Raji (cell line): ENCODE results near the gene SCRN1.

Experiments
- POLR2A ChIP-seq: IDR thresholded peaks from 2 replicates; pipeline ENCODE4 v1.6.1; 2011; ENCODE audit warnings: low read depth, low read length, control low read depth; ENCODE audit not compliant: insufficient read depth

The SCRN1 gene

DNA sequence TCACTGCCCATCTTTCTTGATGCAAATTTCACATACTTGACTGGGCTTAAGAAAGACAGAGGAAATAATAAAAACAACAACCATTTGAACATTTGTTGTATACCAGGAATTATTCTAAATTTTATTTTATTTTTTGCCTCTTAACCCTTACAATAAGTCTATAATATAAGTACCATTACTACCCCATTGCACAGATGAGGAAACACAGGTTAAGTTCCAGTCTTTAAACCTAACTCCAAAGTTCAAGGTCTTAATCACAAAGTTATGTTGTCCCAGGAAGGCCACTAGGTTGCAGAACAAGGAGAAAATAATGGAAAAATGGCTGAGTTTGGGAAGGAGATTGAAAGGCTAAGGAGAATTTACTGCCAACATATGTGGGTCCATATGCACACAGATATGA, 33.4 kb upstream of the SCRN1 start:
- no peak for TF ChIP-seq POLR2A

DNA sequence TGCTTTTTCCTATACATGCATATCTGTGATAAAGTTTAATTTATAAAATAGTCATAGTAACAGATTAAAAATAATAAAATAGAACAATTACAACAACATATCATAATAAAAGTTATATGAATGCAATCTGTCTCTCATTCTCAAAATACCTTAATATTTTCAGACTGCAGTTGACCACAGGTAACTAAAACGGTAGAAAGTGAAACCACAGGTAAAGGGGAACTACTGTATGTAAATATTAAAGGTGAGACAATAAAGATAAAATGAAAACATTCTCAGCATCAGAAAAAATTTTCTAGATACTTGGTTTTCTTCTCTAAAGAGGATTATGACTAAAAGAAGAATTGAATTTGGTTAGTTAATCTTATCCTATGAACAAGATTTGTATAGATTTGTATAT, 30.9 kb upstream of the SCRN1 start:
- no peak for TF ChIP-seq POLR2A

DNA sequence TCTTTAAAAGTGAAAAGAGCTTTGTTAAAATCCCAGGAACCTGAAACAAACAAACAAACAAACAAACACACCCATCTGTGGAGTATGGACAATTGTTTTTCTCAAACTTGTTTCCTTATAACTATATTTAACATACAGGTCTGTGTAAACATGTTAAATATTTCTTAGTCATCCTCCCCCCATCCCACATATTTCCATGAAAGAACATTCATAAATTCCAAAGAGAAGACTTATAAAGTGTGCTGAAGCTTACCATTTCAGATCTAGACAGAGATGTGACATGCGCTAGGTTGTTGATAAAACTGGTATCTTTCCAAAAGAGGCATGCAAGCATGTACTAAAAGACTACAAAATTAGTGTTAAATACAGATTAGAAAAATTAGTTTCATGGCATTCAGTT, 30.4 kb upstream of the SCRN1 start:
- no peak for TF ChIP-seq POLR2A

DNA sequence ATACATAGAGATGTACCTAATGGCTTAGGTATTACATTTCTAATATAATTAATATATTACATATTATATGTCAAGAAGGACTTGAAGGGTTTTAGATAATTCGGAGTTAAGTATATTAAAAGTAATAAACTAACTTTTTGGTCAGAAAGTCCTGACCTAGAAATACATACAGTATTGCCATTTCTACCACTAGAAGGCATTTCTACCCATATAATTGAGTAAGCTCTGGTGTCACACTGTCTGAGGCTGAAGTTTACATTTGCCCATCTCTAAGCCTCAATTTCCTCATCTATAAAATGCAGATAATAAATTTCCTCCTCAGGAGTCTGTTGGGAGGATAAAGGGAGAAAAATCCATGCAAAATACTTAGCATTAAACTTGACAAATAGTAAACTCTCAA, 29.8 kb upstream of the SCRN1 start:
- TF ChIP-seq POLR2A: no peak

DNA sequence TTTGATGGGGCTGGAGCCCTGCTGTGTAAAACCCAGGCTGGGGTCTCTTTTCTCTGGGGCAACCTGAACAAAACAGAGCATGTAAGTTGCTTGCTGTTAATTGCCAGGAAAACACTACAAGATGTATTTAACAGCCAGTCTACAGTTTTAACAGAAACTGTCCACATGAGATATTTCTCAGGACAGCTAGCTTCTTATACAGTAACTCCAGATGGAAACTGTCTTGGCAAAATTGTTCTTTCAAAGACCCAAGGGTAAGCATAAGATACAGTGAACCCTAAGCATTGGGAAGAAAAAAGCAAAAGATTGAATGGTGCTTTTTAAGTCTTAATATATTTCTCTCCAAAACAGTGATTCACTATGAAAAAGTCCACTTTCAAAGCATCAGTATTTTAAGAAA, 28.9 kb upstream of the SCRN1 start:
- no peak for TF ChIP-seq POLR2A

DNA sequence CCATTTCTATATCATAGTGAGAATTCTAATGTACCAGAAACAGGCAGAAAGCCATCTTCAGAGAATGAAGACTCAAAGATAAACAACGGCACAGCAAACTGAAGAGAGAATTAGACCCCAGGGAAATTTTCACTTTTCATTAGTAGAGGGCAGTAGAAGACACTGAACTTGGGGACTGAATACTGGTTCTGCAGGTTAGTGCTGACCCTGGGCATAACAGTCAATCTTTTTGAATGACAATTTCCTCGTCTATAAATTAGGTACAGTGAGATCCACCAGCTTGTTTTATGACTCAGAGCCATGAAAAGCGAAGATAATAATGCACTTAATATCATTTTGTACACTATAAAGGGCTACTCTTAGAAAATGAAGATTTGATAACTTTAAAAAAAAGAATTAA, 23.2 kb upstream of the SCRN1 start:
- no peak for TF ChIP-seq POLR2A

DNA sequence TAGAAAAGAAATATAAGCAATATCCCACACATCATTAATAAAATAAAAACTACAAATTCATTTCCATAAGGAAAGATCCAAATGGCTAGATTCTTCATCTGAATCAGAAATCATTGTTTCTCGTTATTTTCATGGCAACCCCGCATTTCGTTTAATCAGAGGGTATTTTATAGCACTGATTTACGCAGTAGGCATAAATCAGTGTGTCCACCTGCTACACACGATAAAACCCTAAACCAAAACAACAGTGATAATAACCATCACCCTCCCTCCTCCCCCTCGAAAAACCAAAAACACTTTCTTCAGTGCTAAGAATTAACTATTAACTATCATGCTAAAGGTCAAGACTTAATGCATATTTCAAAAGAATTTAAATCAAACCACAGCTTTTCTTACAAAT, 20.4 kb upstream of the SCRN1 start:
- TF ChIP-seq POLR2A: no peak

DNA sequence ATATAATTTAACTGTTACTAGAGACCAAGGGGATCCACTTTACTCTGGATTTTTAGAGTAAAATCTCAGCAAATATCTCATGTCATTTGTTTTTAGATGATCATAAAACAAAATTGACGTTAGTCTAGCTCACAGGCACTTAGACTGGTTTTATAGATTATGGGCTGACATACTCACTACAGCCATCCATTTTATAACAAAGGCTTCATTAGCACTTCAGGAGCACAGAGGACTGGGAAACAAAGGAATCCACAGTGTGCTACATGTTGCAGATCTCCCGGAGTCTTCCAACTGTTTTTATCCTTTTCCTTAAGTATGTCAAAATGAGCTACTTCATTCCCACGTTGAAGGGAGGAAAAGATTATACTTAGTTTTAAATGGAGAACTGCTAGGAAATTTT, 15.9 kb upstream of the SCRN1 start:
- no peak for TF ChIP-seq POLR2A

DNA sequence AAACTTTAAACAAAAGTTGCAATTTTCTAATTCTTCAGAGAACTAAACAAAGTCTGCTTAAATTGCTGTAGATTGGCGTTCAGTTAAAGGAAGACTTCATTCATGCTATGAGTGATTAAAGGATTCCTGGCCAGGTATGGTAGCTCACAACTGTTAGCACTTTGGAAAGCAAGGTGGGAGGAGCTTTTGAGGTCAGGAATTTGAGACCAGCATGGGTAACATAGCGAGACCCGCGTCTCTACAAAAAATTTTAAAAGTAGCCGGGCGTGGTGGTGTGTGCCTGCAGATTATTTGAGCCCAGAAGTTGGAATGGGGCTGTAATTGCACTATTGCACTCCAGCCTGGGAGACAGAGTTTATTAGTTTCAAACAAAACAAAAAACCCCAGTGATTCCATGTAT, 13.5 kb upstream of the SCRN1 start:
- TF ChIP-seq POLR2A: no peak

DNA sequence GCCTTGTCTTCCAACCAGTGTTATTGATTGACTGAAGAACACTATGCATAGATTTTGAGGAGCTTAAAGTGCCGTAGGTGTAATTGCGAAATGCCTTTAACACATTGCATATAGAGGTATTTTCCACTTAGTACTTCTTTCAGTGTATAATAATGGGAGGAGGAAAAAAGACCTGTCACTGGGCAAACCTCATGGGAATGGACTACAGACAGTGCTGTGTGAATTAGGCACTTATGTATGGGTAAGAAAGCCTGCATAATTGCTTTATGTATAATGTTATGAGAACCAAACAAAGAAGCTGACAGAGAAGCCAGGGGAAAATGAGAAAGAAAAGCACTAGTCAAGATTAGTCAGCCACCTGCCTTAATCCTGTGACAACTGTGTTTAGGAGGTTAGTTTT, 12.4 kb upstream of the SCRN1 start:
- TF ChIP-seq POLR2A: no peak

DNA sequence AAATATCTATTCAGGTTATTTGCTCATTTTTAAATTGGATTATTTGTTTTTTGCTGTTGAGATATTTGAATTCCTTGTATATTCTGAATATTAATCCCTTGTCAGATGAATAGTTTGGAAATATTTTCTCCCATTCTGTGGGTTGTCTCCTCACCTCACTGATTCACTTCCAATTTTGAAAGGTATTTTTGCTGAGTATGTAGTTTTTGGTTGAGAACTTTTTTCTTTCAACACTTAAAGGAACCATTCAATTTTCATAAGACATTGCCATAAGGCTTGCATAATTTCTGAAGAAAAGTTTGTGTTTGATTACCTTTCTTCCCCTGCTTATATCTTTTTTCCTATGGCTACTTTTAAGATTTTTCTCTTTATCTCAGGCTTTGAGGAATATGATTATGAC, 8.9 kb upstream of the SCRN1 start:
- TF ChIP-seq POLR2A: no peak

DNA sequence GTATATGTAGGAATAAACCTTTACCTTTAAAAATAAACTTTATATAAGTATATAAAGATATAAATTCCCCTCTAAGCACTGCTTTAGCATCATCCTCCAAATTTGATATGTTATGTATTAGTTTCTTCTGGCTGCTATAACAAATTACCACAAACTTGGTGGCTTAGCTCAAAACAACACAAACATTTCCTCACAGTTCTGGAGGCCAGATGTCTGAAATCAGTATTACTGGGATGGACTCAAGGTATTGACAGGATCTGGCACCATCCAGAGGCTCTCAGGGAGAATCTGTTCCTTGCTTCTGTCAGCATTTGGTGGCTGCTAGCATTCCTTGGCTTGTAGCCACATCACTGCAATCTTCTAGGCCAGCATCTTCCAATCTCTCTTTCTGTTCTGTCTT, 6.7 kb upstream of the SCRN1 start:
- no peak for TF ChIP-seq POLR2A

DNA sequence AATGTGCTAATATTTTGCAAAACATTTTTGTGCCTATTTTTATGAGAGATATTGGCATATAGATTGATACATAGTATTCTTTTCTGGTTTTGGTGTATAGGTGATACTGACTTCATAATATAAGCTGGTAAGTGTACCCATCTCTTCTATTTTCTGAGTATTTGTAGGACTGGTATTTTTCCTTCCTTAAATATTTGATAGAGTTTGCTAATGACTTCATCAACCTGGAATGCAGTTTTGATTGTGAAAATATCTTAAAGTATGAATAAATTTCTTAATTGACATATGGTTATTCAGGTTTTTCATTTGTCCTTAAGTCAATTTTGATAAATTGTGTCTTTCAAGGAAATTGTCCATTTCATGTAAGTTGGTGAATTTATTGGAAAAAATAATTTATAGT, 6.1 kb upstream of the SCRN1 start:
- TF ChIP-seq POLR2A: no peak

DNA sequence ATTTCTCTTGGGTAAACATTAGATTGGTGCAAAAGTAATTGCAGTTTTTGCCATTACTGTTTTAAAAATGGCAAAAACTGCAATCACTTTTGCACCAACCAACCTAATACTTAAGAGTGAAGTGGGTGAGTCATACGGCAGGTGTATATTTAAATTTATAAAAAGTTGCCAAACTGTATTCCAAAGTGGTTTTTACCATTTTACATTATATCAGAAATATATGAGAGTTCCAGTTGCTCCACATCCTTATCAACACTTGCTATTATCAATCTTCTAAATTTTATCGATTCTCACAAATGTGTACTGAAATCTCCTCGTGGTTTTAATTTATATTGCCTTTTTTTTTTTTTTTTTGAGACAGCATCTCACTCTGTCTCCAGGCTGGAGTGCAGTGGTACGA, 3.5 kb upstream of the SCRN1 start:
- no peak for TF ChIP-seq POLR2A

DNA sequence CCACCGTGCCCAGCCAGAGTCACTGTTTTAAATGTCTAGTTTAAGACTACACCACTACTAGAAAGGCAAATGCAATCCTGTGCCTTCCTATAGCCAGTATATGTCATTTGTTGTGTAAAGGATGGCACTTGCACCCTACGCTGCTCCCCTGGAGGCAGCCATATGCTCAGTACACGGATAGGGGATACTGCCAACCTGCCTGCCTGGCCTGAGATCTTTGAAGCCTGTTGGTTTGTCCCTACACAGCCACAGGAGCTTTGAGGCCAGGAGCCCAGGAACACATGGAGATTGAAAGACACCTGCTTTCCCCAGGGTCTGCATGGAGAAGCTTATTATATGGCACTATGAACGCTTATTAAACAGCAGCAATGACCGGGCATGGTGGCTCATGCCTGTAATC, 2.3 kb upstream of the SCRN1 start:
- no peak for TF ChIP-seq POLR2A

DNA sequence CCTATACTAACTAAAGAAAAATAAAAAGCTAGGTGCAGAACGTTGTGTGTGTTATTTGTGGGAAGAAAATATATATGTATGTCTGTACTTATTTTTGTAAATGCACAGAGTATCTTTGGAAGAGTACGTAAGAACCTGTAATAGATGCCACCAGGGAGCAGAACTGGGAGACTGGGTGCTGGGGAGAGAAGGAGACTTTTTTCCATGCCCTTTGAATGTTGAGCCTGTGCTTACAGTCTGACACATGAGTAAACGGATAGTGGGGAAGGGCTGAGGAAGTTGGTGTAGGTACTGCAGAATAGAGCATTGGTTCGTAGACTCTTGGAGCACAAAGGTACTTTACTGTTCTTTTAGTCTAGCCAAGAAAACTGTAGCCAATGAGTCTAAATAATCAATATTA, 1.3 kb upstream of the SCRN1 start:
- no peak for TF ChIP-seq POLR2A

DNA sequence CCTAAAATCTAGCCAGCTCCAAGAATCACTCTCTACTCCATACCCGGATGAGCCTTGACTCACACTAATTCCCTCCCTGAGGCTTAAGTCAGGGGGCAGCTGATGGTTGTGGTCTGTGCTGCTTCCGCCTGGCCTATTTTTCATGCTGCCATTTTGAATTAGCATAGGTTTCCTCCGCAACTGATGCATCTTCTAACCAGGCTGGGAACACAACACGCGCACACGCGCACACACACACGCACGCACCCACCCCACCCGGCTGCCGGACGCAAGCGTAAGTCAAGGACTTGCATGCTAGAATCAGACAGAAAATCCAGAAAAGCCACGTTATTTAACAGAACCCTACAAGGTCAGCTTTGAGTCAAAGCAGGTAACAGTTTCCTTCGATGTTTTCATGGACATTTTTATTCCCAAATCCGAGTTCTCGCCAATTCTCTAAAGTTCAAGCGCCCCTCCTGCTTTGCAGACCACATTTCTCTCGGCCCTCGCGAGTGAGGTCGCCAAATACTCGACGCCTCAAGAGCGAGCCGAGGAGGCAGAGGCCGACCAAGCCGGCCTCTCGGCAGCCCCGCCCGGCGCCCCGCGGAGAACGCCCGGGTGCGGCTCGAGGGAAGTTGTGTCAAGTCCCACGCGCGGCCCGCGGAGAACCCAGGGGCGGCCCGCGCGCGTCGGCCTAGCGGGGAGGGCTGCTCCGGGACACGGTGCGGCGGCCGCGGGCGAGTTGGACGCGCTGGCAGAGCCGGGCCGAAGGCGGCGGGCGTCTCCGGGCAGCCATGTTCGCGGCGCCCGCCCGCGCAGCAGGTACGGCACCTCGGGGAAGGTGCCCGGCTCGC, 961 bp downstream of the SCRN1 start:
- no peak for TF ChIP-seq POLR2A
